HEK293T (cell line): ENCODE data around the gene MYL5.

Experiments
- CTCF ChIA-PET: fragments of 350-600 bp; formaldehyde crosslinking; extraction: SDS; loops from one replicate; lab custom pipeline; 2021; ENCODE audit warnings: antibody characterized with exemption, inconsistent platforms; lab: Yijun Ruan, JAX
- POLR2A ChIA-PET: fragments of 350-600 bp; formaldehyde crosslinking; extraction: SDS; loops from one replicate; lab custom pipeline; 2020; ENCODE audit warnings: antibody characterized with exemption, inconsistent platforms; lab: Yijun Ruan, JAX
- DNase-seq: peaks from one replicate; pipeline ENCODE4 v3.0.0; 2012; ENCODE audit warnings: mixed read lengths; ENCODE audit errors: extremely low spot score
- ARNT ChIP-seq: fragments of 450-650 bp; IDR thresholded peaks from 2 replicates; pipeline ENCODE4 v1.6.1; 2017; ENCODE audit warnings: mild to moderate bottlenecking
- BHLHE40 ChIP-seq: fragments of 450-650 bp; IDR thresholded peaks from 2 replicates; pipeline ENCODE4 v1.6.1; 2016; ENCODE audit warnings: mild to moderate bottlenecking, moderate library complexity, borderline replicate concordance
- CTBP1 ChIP-seq: fragments of 450-650 bp; IDR thresholded peaks from 2 replicates; pipeline ENCODE4 v1.6.1; 2016; ENCODE audit warnings: borderline replicate concordance
- ELF4 ChIP-seq: fragments of 450-650 bp; IDR thresholded peaks from 2 replicates; pipeline ENCODE4 v1.6.1; 2017; ENCODE audit warnings: antibody characterized with exemption
- FOXA1 ChIP-seq: fragments of 450-650 bp; IDR thresholded peaks from 2 replicates; pipeline ENCODE4 v1.6.1; 2016; ENCODE audit warnings: mild to moderate bottlenecking
- FOXK2 ChIP-seq: fragments of 450-650 bp; IDR thresholded peaks from 2 replicates; pipeline ENCODE4 v1.6.1; 2016; ENCODE audit warnings: mild to moderate bottlenecking
- FOXM1 ChIP-seq: fragments of 450-650 bp; IDR thresholded peaks from 2 replicates; pipeline ENCODE4 v1.6.1; 2017; ENCODE audit warnings: mild to moderate bottlenecking, borderline replicate concordance
- HDGF ChIP-seq: fragments of 450-650 bp; IDR thresholded peaks from 2 replicates; pipeline ENCODE4 v1.6.1; 2017; ENCODE audit warnings: antibody characterized with exemption, borderline replicate concordance
- L3MBTL2 ChIP-seq: fragments of 450-650 bp; conservative IDR thresholded peaks from 2 replicates; pipeline ENCODE4 v1.6.1; 2016; ENCODE audit warnings: mild to moderate bottlenecking
- LEF1 ChIP-seq: fragments of 450-650 bp; IDR thresholded peaks from 2 replicates; pipeline ENCODE4 v1.6.1; 2017; ENCODE audit warnings: mild to moderate bottlenecking, borderline replicate concordance
- NFRKB ChIP-seq: fragments of 450-650 bp; IDR thresholded peaks from 2 replicates; pipeline ENCODE4 v1.6.1; 2016; ENCODE audit warnings: mild to moderate bottlenecking, moderate library complexity
- SP1 ChIP-seq: fragments of 450-650 bp; IDR thresholded peaks from 2 replicates; pipeline ENCODE4 v1.6.1; 2017
- SUZ12 ChIP-seq: fragments of 450-650 bp; IDR thresholded peaks from 2 replicates; pipeline ENCODE4 v1.6.1; 2016; ENCODE audit warnings: mild to moderate bottlenecking
- TARDBP ChIP-seq: fragments of 450-650 bp; IDR thresholded peaks from 2 replicates; pipeline ENCODE4 v1.6.1; 2016
- ZNF384 ChIP-seq: fragments of 450-650 bp; IDR thresholded peaks from 2 replicates; pipeline ENCODE4 v1.6.1; 2016
- TF ChIP-seq, protein P1 (sequence below): fragments of 450-650 bp; IDR thresholded peaks from 2 replicates; pipeline ENCODE4 v1.6.1; 2016

MYL5 gene

DNA sequence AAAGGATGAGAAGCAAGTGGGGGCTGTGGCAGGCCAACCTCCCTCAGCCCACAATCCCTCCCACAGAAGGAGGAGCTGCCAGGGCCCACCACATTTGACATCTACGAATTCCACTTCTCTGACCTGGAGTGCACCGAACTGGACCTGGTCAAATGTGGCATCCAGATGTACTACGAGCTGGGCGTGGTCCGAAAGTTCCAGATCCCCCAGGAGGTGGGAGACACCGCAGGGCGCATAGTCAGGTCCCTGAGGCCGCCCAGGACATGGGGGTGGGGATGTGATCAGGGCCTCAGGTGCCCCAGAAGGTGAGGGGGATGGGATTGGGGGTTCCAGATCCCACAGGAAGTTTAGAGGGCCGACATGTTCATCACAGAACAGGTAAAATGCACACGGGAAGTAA lies 13.9 kb upstream of the MYL5 start:
- TF ChIP-seq FOXA1 (no peak), CTBP1 (no peak), FOXK2 (no peak), ARNT (no peak), BHLHE40 (no peak), TARDBP (no peak), FOXM1 (no peak), LEF1 (no peak), ELF4 (no peak)
- TF ChIP-seq, protein P1, sequence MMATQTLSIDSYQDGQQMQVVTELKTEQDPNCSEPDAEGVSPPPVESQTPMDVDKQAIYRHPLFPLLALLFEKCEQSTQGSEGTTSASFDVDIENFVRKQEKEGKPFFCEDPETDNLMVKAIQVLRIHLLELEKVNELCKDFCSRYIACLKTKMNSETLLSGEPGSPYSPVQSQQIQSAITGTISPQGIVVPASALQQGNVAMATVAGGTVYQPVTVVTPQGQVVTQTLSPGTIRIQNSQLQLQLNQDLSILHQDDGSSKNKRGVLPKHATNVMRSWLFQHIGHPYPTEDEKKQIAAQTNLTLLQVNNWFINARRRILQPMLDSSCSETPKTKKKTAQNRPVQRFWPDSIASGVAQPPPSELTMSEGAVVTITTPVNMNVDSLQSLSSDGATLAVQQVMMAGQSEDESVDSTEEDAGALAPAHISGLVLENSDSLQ: no peak
- POLR2A ChIA-PET: no interaction called here
- CTCF ChIA-PET: no interaction called here
- no peak for DNase-seq

DNA sequence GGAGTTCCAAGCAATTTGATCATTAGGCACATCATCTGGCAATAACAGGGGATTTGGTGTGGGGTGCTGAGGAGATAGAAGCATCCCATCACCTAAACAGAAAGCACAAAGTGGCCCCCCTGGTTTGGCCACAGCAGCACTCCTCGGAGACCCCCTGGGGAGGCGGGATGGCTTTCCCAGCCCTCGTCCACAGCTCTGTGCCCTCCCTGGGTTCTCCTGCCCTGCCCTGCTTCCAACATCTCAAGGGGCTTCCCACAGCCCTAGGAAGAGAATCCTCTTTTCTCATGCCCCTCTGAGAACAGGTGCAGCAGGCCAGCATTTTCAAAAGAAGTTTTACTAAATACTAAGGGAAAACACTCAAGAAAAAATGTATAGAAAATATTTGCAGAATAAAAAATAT lies 13.1 kb upstream of the MYL5 start:
- no peak for DNase-seq
- CTCF ChIA-PET: no interaction called here
- TF ChIP-seq TARDBP: no peak
- TF ChIP-seq LEF1: no peak
- TF ChIP-seq FOXM1: no peak
- no peak for TF ChIP-seq SUZ12
- TF ChIP-seq ZNF384: no peak
- POLR2A ChIA-PET: no interaction called here

DNA sequence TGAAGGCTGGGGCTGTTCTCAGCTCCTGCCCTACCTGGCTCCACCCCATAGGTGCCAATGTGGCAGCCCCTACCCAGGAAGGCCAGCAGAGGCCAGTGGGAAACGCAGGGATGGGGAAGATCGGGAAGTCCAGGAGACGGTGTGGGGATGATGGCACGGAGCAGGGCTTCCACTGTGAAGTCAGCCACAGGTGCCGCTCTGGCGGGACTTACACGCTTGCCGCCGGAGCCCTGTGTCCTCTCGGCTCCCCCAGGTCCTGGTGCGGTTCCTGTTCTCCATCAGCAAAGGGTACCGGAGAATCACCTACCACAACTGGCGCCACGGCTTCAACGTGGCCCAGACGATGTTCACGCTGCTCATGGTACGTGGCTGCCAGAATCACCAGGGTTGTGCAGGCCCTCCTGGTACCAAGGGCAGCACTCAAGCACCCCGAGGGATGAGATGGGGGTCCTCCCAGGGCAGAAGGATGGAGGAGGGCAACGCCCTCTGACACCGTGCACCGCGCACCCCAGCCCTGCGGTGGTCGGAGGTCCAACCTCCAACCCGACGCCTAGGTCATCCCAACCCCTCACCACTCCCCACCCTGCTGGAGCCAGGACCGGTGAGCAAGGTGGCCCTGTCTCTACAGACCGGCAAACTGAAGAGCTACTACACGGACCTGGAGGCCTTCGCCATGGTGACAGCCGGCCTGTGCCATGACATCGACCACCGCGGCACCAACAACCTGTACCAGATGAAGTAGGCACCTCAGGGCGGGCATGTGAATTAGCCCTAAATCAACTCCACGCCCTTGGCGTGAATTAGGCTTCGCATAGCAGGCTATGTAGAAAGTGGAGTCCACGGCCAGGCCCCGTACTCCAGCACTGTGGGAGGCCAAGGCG lies 12.2 kb upstream of the MYL5 start:
- CTCF ChIA-PET: interaction anchor here (0.6 kb wide), 1 partner anchor 55 kb away, joined by 4 read pairs; no protein-coding TSS in a partner anchor

DNA sequence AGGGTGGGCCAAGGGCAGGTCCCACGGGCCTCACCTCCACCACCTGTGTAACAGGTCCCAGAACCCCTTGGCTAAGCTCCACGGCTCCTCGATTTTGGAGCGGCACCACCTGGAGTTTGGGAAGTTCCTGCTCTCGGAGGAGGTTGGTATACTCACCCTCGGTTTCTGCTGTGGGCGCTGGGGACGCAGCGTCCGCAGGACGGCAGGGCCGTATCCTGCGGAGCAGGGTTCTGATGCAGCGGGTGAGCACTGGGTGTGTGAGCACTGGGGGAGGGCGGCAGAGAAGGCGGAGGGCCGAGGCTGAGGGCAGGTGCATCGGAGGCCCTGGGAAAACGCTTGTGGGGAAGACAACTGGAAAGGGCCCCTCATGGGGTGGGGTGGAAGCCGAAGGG lies 11.3 kb upstream of the MYL5 start:
- CTCF ChIA-PET: no interaction called here
- TF ChIP-seq LEF1: no peak
- no peak for TF ChIP-seq FOXK2
- no peak for TF ChIP-seq CTBP1
- no peak for TF ChIP-seq SUZ12
- TF ChIP-seq HDGF: no peak
- TF ChIP-seq NFRKB: no peak
- no peak for TF ChIP-seq ZNF384
- TF ChIP-seq FOXA1: no peak
- no peak for TF ChIP-seq ELF4
- no peak for TF ChIP-seq ARNT
- TF ChIP-seq FOXM1: no peak
- TF ChIP-seq SP1: no peak
- TF ChIP-seq BHLHE40: no peak
- no peak for TF ChIP-seq L3MBTL2
- TF ChIP-seq, protein P1: no peak
- POLR2A ChIA-PET: no interaction called here
- DNase-seq: no peak

More for the DNA sequence above, 12.2 kb upstream of the MYL5 start:
- POLR2A ChIA-PET: no interaction called here
- TF ChIP-seq ZNF384 (no peak), ELF4 (no peak), HDGF (no peak), BHLHE40 (no peak), L3MBTL2 (no peak), FOXK2 (no peak), CTBP1 (no peak), ARNT (no peak), NFRKB (no peak), FOXM1 (no peak), LEF1 (no peak)
- TF ChIP-seq, protein P1: no peak
- DNase-seq: no peak

DNA sequence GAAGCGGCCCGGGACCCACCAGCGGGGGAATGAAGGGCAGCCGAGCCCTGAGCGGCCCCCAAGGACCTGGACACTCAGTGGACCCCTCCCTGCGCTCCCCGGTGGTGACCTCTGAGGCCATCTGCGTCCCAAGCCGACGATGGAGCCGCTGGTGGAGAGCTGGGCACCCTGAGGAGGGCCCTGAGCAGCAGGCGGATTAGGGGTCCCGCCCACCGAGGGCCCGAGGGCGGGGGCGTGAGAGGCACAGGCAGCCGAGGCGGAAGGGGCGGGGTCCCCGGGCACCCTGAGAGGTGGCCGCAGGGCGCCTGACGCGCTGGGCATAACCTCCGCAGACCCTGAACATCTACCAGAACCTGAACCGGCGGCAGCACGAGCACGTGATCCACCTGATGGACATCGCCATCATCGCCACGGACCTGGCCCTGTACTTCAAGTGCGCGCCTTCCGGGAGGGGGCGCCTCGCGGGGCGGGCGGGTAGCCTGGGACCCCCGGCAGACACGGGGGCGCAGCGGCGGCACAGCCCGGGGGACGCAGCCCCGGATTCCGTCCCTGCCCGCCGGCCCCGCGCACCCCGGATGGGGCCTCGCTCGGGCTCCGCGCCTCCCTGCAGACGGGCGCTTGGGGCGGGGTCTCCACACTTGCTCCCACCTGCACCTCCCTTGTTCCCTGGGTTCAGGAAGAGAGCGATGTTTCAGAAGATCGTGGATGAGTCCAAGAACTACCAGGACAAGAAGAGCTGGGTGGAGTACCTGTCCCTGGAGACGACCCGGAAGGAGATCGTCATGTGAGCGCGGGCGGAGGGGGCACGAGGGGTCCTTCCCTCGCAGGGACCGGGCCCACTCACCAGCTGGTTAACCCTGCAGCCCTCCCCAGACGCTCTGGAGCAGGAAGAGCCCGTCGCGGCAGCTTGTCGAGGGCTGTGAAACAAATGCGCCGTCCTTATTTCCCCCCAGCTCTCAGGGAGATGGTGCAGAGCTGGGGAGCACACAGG lies 10.6 kb upstream of the MYL5 start:
- CTCF ChIA-PET: no interaction called here
- POLR2A ChIA-PET: interaction anchor here (1.9 kb wide), 1 partner anchor 11 kb away, joined by 6 read pairs; the partner anchor contains the start of genes ATP5ME and MYL5
- TF ChIP-seq FOXK2: no peak
- TF ChIP-seq ARNT: no peak
- TF ChIP-seq L3MBTL2: no peak
- no peak for TF ChIP-seq LEF1
- no peak for DNase-seq

DNA sequence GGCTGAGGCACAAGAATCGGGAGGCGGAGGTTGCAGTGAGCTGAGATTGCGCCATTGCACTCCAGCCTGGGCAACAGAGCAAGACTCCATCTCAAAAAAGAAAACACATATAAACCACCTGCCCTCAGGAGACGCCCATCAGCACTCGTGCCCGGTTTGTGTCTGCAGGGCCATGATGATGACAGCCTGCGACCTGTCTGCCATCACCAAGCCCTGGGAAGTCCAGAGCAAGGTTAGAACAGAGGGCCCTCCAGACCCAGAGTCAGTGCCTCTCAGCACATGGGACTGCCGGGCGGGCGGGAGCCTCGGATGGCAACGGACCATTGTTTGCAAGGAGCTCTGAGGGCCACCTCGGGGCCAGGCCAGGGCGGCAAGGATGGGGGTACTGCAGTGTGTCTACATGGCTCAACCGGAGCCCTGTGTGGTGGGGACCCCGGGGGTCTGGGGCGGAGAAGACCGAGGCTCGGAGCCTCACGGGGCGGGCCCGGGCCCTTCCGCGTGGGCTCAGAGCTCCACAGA lies 9.6 kb upstream of the MYL5 start:
- ChIA-PET CTCF (no interaction called here), POLR2A (interaction anchor here (1.9 kb wide), 1 partner anchor 10 kb away, joined by 6 read pairs; the partner anchor contains the start of genes ATP5ME and MYL5)
- no peak for TF ChIP-seq HDGF
- no peak for TF ChIP-seq BHLHE40
- TF ChIP-seq ZNF384: no peak
- TF ChIP-seq ARNT: no peak
- no peak for TF ChIP-seq CTBP1
- TF ChIP-seq FOXM1: no peak
- no peak for TF ChIP-seq FOXK2
- TF ChIP-seq SUZ12: no peak
- no peak for TF ChIP-seq SP1
- TF ChIP-seq L3MBTL2: no peak
- TF ChIP-seq NFRKB: no peak
- no peak for TF ChIP-seq LEF1
- TF ChIP-seq, protein P1: no peak
- no peak for TF ChIP-seq FOXA1
- TF ChIP-seq TARDBP: no peak
- TF ChIP-seq ELF4: no peak
- DNase-seq: no peak
